Loucy (cell line): Measurements from ENCODE around the gene C3orf85.

Experiments used
- CTCF ChIP-seq: fragments of 200-600 bp; sonication (generic); conservative IDR thresholded peaks from 2 replicates; pipeline ENCODE4 v1.5.1; 2014; ENCODE audit warnings: mild to moderate bottlenecking, antibody characterized with exemption, low read length
- EZH2phosphoT487 ChIP-seq: fragments of 200-600 bp; IDR thresholded peaks from 2 replicates; pipeline ENCODE4 v1.6.1; 2018; ENCODE audit warnings: antibody characterized with exemption, mild to moderate bottlenecking, moderate library complexity, borderline replicate concordance

- TF ChIP-seq CTCF = no peak
- no peak for TF ChIP-seq EZH2phosphoT487
Measured at GRCh38 chr3:109149078-109149477, 12.6 kb downstream of the C3orf85 start.
